Naive thymus-derived CD8-positive, alpha-beta T cell (primary cell): ENCODE results near the gene PPP3CA. TPM values are rescaled to one million over a fixed set of nuclear protein-coding genes. Genes with fewer than 3 reads are reported as not detected.

Source experiments
- ATAC-seq, 2 donors: fragments of 150-1000 bp; cut with Tn5 transposase in 1 of 2; sonication (Bioruptor Pico), chemical (Tn5 transposase) in 1 of 2; 1 replicate in 1 of 2; 2 replicates in 1 of 2; pipeline ENCODE4 v1.10.0; 2021; ENCODE audit warnings: mild to moderate bottlenecking in 2 of 2, moderate library complexity in 2 of 2
- POLR2A ChIA-PET: fragments of 350-600 bp; sonication (Branson Sonifier 250); formaldehyde crosslinking; loops from one replicate; lab custom pipeline; 2021; ENCODE audit warnings: antibody characterized with exemption; lab: Charles Lee
- DNase-seq, 10 donors: peaks; one replicate each; pipeline versions ENCODE4 v3.0.0 to v3.0.0-alpha.2; 2020 to 2022
- H3K27ac Mint-ChIP-seq, 10 donors: one replicate each; pipeline ENCODE4 v1.8.0; 2020 to 2022; ENCODE audit warnings: mild to moderate bottlenecking in 10 of 10, mixed read lengths in 10 of 10, moderate library complexity in 4 of 10, inconsistent platforms in 1 of 10
- H3K27me3 Mint-ChIP-seq, 5 donors: one replicate each; pipeline ENCODE4 v1.8.0; 2021 to 2022; ENCODE audit warnings: mixed read lengths in 5 of 5
- H3K36me3 Mint-ChIP-seq, 3 donors: one replicate each; pipeline ENCODE4 v1.8.0; 2020 to 2022; ENCODE audit warnings: mixed read lengths in 3 of 3, mild to moderate bottlenecking in 2 of 3, inconsistent platforms in 1 of 3
- H3K4me1 Mint-ChIP-seq, 4 donors: one replicate each; pipeline ENCODE4 v1.8.0; 2021 to 2022; ENCODE audit warnings: mixed read lengths in 4 of 4
- H3K4me3 Mint-ChIP-seq, 10 donors: one replicate each; pipeline ENCODE4 v1.8.0; 2020 to 2022; ENCODE audit warnings: mild to moderate bottlenecking in 10 of 10, mixed read lengths in 10 of 10, moderate library complexity in 6 of 10, inconsistent platforms in 1 of 10
- H3K9me3 Mint-ChIP-seq, 9 donors: one replicate each; pipeline ENCODE4 v1.8.0; 2020 to 2022; ENCODE audit warnings: mixed read lengths in 9 of 9, mild to moderate bottlenecking in 3 of 9, inconsistent platforms in 1 of 9, moderate library complexity in 1 of 9
- polyA plus RNA-seq, 3 donors: library from polyadenylated mRNA; unstranded; fragments of 300-500 nt; fragmentation: Illumina TruSeq; gene quantifications; one replicate each; pipeline ENCODE4 v1.2.3, GENCODE V29; 2021
- total RNA-seq, 8 experiments: library from RNA in 2 of 8; stranded (reverse) in 2 of 8; gene quantifications; one replicate each; pipeline ENCODE4 v1.2.3 and lab custom pipeline; 2021 to 2026

The PPP3CA gene
- total and polyA plus RNA-seq, 5 experiments from 2014 or later, result 2.8 to 23.7 (median 7.4) TPM

- Mint-ChIP-seq H3K27me3 (peaks cover 6 to 21% (median 8%) of the 10 kb centered on the region in 5 donors), H3K27ac (peak overlapping the region; percentile 87 to 97 (median 94)), H3K9me3 (no peaks in the 10 kb centered on the region), H3K4me1 (peaks cover 12 to 38% (median 33%) of the 10 kb centered on the region in 4 donors), H3K4me3 (peak overlapping the region; percentile 94 to 99 (median 97)), H3K36me3 (no peaks in the 10 kb centered on the region)
- DNase-seq (peak; percentile 96 to 100 (median 98)), ATAC-seq (peak; percentile 77 to 82)
- POLR2A ChIA-PET, result interaction anchor here (0.6 to 2.7 kb wide), 8 partner anchors 10 to 1480 kb away, joined by 3 to 17 read pairs (median 4); partner anchors contain the start of gene UBE2D3
These were observed 436 bp upstream of the PPP3CA start for GRCh38 chr4:101347557-101348366.

GRCh38 chr4:101346351-101347266, 717 bp downstream of the PPP3CA start:
- peak; percentile 37 to 41 for ATAC-seq
- POLR2A ChIA-PET, result interaction anchor here (0.5 to 2.7 kb wide), 7 partner anchors 11 to 1481 kb away, joined by 3 to 17 read pairs (median 4); partner anchors contain the start of gene UBE2D3
- Mint-ChIP-seq H3K4me1 (peaks cover 14 to 48% (median 36%) of the 10 kb centered on the region in 4 donors), H3K36me3 (no peaks in the 10 kb centered on the region), H3K4me3 (peak overlapping the region; percentile 92 to 99 (median 97)), H3K9me3 (no peaks in the 10 kb centered on the region), H3K27ac (peak overlapping the region; percentile 85 to 97 (median 95)), H3K27me3 (peaks cover 3 to 21% (median 8%) of the 10 kb centered on the region in 5 donors)
- DNase-seq, result peak; percentile 35 to 81 (median 57)

DNA sequence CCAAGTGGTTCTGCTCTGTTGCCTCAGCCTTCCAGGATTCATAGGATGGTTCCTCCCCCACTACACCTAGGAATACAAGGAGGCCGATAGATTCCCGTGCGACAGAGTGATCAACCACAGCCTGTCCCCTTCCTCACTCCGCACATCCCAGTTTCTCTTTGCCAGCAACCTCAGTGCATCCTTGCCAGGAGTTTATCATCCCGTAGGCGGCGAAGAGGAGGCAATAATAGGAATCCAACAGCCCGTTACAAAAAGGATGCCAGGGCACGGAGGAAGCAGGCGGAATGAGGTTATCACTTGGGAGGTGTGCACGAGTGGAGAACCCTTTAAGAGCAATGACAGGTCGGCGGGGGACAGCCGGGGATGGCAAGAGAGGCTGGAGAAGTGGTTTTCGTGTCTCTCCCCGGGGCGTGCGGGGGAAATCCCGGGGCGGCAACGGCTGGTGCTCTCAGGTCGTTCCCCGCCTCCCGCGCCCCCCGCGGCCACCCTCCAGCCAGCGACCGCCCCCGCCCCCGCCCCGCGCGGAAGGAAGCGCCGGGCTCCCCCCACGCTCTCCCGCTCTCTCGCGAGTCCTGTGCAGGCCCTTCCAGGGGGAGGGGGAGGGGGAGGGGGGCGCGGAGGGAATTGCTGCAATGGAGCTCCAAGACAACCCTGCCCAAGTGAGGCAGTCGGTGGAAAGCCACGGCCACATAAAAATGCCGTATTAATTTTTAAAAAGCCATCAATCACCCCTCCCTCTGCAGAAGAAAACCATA, 1.6 kb downstream of the PPP3CA start:
- H3K27me3 Mint-ChIP-seq, result peaks cover 3 to 21% (median 8%) of the 10 kb centered on the region in 5 donors
- POLR2A ChIA-PET, result interaction anchor here (0.5 to 2.7 kb wide), 4 partner anchors 10 to 157 kb away, joined by 3 to 17 read pairs (median 4); no protein-coding TSS in a partner anchor
- peaks cover 14 to 54% (median 38%) of the 10 kb centered on the region in 4 donors for H3K4me1 Mint-ChIP-seq
- no peaks in the 10 kb centered on the region for H3K9me3 Mint-ChIP-seq
- peak overlapping the region; percentile 89 to 99 (median 97) for H3K4me3 Mint-ChIP-seq
- DNase-seq (peak; percentile 27 to 82 (median 62)), ATAC-seq (peak; percentile 2 to 4)
- H3K27ac Mint-ChIP-seq, result peak overlapping the region; percentile 53 to 97 (median 84)
- no peaks in the 10 kb centered on the region for H3K36me3 Mint-ChIP-seq

DNA sequence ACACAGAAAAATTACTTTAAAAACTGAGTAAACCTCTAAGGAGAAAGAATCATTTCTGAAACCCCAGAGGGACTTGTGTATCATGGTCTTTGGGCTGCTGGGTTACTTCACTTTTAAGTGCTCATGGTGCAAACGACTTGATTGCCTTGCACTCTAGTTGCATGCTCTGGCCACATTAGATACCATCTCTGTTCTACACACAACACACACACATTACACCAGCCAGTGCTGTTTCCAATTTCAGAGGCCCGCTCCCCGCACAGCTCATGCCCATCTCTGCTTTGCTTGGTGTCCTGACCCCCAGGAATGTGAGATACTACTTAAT, 2.1 kb downstream of the PPP3CA start:
- Mint-ChIP-seq H3K4me3 (peak overlapping the region; percentile 88 to 99 (median 96)), H3K27me3 (peaks cover 3 to 16% (median 6%) of the 10 kb centered on the region in 5 donors), H3K27ac (peak overlapping the region; percentile 53 to 92 (median 82)), H3K4me1 (peaks cover 14 to 59% (median 39%) of the 10 kb centered on the region in 4 donors), H3K36me3 (no peaks in the 10 kb centered on the region), H3K9me3 (no peaks in the 10 kb centered on the region)
- POLR2A ChIA-PET, result no interaction called here
- no peak for ATAC-seq
- peak in 1 of 10 donors; percentile 14 for DNase-seq

GRCh38 chr4:101339332-101339731, 8.0 kb downstream of the PPP3CA start:
- H3K9me3 Mint-ChIP-seq, result no peaks in the 10 kb centered on the region
- DNase-seq (no peak), ATAC-seq (no peak)
- no peak overlapping the region for H3K4me3 Mint-ChIP-seq
- H3K27me3 Mint-ChIP-seq, result no peaks in the 10 kb centered on the region
- H3K36me3 Mint-ChIP-seq, result no peaks in the 10 kb centered on the region
- peaks cover 19 to 85% (median 46%) of the 10 kb centered on the region in 4 donors for H3K4me1 Mint-ChIP-seq
- POLR2A ChIA-PET, result no interaction called here
- H3K27ac Mint-ChIP-seq, result peak overlapping the region in 1 of 10 donors; percentile 45

- no peak overlapping the region for H3K4me3 Mint-ChIP-seq
- ATAC-seq (no peak), DNase-seq (no peak)
- POLR2A ChIA-PET, result interaction anchor here (1.4 to 2.0 kb wide), 2 partner anchors 10 to 11 kb away, joined by 6 read pairs; partner anchors contain the start of gene PPP3CA
- H3K36me3 Mint-ChIP-seq, result no peaks in the 10 kb centered on the region
- H3K9me3 Mint-ChIP-seq, result no peaks in the 10 kb centered on the region
- peak overlapping the region in 2 of 10 donors; percentile 55 to 66 for H3K27ac Mint-ChIP-seq
- H3K27me3 Mint-ChIP-seq, result no peaks in the 10 kb centered on the region
- H3K4me1 Mint-ChIP-seq, result peaks cover 15 to 75% (median 42%) of the 10 kb centered on the region in 4 donors
These were observed 9.6 kb downstream of the PPP3CA start for GRCh38 chr4:101337688-101338087.

GRCh38 chr4:101334963-101335572, 12.3 kb downstream of the PPP3CA start:
- peak overlapping the region in 3 of 10 donors; percentile 6 to 53 (median 14) for H3K27ac Mint-ChIP-seq
- POLR2A ChIA-PET, result interaction anchor here (0.5 kb wide), 1 partner anchor 13 kb away, joined by 3 read pairs; no protein-coding TSS in a partner anchor
- H3K9me3 Mint-ChIP-seq, result no peaks in the 10 kb centered on the region
- no peak for ATAC-seq
- H3K4me3 Mint-ChIP-seq, result peak overlapping the region in 2 of 10 donors; percentile 1 to 24
- H3K36me3 Mint-ChIP-seq, result no peaks in the 10 kb centered on the region
- no peaks in the 10 kb centered on the region for H3K27me3 Mint-ChIP-seq
- no peak for DNase-seq
- H3K4me1 Mint-ChIP-seq, result peaks cover 14 to 69% (median 46%) of the 10 kb centered on the region in 4 donors

DNA sequence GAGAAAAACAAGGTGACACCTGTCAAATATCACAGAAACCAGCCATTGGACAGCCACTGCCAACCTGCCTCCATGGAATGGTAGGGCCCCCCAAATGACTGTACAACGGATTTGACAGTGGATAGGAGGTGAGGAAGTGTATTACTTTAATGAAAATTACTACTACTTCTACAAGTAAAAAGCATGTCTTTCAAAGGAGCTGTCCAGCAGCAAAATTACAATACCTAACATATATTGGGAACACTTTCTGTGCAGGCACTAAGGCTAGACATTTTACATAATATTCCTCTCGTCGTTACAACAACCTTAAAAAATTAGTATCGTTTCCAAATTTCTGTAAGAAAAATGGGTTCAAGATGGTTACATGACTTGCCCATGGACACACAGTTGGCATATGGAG, 14.9 kb downstream of the PPP3CA start:
- DNase-seq (no peak), ATAC-seq (no peak)
- Mint-ChIP-seq H3K36me3 (no peaks in the 10 kb centered on the region), H3K9me3 (no peaks in the 10 kb centered on the region), H3K4me1 (peaks cover 10 to 69% (median 55%) of the 10 kb centered on the region in 4 donors), H3K27ac (no peak overlapping the region), H3K4me3 (no peak overlapping the region), H3K27me3 (no peaks in the 10 kb centered on the region)
- POLR2A ChIA-PET, result interaction anchor here (1.2 kb wide), 2 partner anchors 11 to 16 kb away, joined by 3 read pairs; no protein-coding TSS in a partner anchor

DNA sequence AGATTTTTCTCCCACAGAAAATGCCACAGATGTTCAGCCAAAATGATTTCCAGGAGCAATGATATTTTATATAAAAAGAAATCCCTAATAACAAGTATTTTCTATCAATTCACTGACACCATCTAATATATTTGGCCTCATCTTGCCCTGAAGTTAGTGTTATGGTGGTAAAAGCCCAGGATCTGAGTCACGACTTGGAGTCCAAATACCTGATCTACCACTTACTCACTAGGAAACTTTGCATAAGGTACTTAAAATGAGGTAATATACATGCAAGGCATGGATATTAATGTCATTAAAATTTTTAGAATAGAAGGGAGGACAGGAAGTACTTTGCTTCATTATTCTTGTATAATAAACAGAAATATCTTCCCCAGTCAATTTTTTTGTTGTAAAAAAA, 16.3 kb downstream of the PPP3CA start:
- no peaks in the 10 kb centered on the region for H3K36me3 Mint-ChIP-seq
- no peak overlapping the region for H3K4me3 Mint-ChIP-seq
- peaks cover 7 to 72% (median 53%) of the 10 kb centered on the region in 4 donors for H3K4me1 Mint-ChIP-seq

GRCh38 chr4:101329592-101329991, 17.7 kb downstream of the PPP3CA start:
- Mint-ChIP-seq H3K27me3 (no peaks in the 10 kb centered on the region), H3K27ac (no peak overlapping the region), H3K9me3 (no peaks in the 10 kb centered on the region), H3K4me3 (no peak overlapping the region), H3K4me1 (peaks cover 3 to 67% (median 45%) of the 10 kb centered on the region in 4 donors), H3K36me3 (no peaks in the 10 kb centered on the region)
- ATAC-seq (no peak), DNase-seq (no peak)
- POLR2A ChIA-PET, result interaction anchor here (2.9 kb wide), 1 partner anchor 18 kb away, joined by 17 read pairs; the partner anchor contains the start of gene PPP3CA

More for the DNA sequence above, 16.3 kb downstream of the PPP3CA start:
- Mint-ChIP-seq H3K9me3 (no peaks in the 10 kb centered on the region), H3K27ac (no peak overlapping the region), H3K27me3 (no peaks in the 10 kb centered on the region)
- DNase-seq, result no peak
- no peak for ATAC-seq
- POLR2A ChIA-PET, result no interaction called here

DNA sequence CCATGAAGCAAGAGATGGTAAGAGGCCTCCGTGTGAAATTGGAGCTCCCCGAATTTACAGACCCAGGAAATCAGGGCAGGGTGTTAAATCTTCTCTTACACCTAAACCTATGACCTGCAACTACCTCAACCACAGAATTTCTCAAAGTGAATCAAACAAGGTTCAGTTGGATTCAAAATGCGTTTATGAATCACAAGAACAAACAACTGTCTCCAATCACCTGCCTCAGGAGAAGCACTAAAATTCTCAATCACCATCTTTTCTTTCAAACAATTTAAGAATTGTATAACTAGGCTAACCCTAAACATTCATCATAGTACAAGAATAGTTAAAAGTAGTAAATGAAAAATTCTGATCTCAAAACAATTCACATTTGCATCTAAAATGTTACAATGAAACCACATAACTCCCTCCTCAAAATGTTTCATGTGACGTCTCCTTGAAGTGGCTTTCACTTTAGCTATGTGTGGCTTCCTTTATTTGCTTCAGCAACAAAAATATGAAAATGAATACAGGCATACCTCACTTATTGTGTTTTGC, 19.2 kb downstream of the PPP3CA start:
- Mint-ChIP-seq H3K27me3 (peaks cover 0 to 2% (median 0%) of the 10 kb centered on the region in 5 donors), H3K4me3 (peak overlapping the region; percentile 59 to 87 (median 71)), H3K9me3 (no peaks in the 10 kb centered on the region), H3K36me3 (no peaks in the 10 kb centered on the region), H3K4me1 (peaks cover 6 to 76% (median 51%) of the 10 kb centered on the region in 4 donors), H3K27ac (peak overlapping the region; percentile 4 to 88 (median 80))
- ATAC-seq (peak; percentile 94), DNase-seq (peak in 5 of 10 donors; percentile 10 to 82 (median 74))
- POLR2A ChIA-PET, result interaction anchor here (0.7 to 2.9 kb wide), 3 partner anchors 9 to 1221 kb away, joined by 3 to 17 read pairs (median 6); partner anchors contain the start of gene PPP3CA
